Medulla oblongata (tissue), 1 donor: ENCODE data around the gene FBXO38.

Experiments
- DNase-seq: peaks from one replicate; pipeline ENCODE4 v3.0.0-alpha.2; 2015; ENCODE audit errors: extremely low spot score

Gene FBXO38

DNA sequence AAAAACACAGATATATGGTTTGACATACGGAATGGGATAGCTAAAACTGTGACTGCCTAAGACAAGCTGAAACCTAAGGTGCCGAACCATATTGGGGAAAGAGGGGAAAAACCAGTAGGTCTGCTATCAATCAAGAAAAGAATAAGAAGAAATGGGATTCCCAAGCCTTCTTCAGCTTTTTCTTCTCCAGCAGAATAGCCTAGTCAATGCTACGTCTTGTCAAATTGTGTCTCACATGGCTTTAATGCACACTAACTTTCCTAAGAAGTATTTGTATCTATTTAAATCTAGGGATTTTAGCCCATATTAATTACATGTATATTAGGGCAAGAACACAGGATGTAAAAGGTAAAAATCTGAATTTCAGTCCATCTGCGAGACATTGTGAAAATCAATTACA, 797 bp upstream of the FBXO38 start:
- DNase-seq: peak; percentile 36

DNA sequence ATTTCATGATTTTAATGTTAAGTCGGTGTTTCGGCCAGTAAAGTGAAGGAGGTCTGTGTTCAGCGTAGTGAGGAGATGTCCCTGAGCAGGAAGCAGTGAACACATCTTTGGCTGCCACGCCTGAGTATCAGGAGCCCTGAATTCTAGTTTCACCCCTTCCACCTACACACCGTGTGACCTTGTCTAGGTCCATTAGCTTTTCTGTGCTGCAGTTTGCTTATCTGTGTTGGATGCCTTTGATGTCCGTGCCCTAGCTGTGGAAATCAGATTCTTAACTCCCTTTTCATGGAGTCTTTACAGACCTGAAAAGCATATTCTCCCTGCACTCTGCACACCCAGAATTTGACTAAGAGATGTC, 601 bp downstream of the FBXO38 start:
- no peak for DNase-seq

DNA sequence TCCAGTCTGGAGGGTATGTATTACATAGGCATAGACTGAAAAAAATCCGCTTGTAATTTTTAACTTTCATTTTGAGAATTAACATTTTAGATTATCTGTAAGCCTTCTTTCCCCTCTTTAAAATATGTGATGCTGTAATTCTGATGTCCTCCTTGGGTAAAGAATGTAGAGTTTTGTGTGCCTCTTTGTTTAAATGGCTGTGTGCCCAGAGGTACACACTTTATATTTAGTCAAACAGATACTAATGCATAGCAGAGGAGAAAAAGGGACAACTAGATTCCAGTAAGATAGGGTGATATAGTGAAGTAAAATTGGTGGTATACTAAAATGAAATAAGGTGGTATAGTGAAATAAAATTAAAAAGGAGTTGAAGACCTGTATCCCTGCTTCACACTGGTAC, 1.3 kb downstream of the FBXO38 start:
- no peak for DNase-seq

DNA sequence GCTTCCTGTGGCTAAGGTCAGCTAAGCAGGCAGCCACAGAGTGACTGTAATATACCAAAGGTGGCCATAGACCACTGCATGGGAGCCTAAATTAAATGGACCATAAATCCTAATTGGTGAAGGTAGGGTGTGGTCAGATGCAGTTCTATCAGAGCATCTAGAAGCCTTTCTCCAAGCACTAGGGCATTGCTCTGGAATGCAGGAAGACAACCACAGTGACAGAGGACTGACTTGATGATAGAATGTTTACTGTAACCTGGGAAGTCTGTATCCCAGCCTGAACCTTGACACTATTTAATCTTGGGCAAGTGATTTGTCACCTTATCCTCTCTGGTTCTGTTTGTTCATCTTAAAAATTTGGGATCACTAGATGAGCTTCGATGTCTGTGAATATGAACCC, 2.3 kb downstream of the FBXO38 start:
- DNase-seq: no peak

DNA sequence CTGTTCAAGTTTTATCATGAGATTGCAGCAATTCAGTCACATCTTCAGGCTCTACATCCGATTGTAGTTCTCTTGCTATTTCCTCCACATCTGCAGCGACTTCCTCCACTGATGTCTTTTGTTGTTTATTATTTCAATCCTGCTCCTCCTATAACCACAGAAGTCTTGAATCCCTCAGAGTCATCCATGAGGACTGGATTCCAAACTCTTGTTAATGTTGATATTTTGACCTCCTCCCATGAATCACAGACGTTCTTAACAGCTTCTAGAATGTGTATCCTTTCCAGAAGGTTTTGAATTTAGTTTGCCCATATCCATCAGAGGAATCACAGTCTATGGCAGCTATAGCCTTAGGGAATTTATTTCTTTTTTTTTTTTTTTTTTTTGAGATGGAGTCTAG, 3.6 kb downstream of the FBXO38 start:
- DNase-seq: no peak

DNA sequence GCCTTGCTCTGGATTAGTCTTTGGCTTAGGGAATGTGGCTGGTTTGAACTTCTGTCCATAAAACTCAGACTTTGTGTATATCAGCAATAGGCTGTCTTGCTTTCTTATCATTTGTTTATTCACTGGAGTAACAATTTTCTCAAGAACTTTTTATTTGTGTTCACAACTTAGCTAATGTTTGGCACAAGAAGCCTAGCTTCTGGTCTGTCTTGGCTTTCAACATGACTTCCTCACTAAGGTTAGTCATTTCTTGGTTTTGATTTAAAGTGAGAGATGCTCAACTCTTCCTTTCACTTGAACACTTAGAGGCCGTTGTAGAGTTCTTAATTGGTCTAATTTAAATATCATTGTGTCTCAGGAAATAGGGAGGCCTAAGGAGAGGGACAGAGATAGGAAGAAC, 4.9 kb downstream of the FBXO38 start:
- DNase-seq: no peak

DNA sequence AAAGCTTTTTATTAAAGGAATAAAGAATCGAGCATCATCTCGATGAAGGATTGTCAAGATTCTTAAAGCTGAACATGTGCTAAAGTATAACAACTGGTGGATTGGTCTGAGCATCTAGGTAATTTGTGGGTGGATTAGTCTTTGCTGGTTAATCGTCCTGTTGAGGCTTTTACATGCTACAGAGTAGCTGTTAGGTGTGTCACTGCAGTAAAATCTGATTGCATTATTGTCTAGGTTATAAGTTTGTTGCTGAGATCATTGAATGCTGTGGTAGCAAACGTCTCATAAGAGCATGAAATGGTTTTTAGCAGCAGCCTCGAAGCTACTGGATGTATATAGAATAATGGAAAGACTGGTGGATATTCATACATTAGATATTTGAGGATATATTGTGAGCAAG, 7.2 kb downstream of the FBXO38 start:
- no peak for DNase-seq

DNA sequence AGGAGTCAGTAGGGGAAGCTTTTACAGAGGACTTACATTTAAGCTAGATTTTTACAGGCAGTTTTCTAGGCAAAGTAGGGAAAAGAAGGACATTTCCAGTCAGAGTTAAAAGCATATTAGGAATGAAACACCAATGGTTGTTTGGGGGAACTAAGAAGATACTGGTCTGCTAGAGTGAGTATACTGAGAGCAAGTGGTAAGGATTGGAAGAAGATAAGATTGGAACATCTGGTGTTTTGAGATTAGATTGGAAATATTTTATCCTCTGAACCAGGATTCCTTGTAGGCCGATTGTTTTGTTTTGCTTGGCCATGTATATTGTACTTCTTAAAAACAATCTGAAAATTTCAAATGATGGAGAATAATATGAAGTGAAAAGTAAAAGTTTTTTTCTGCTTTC, 7.7 kb downstream of the FBXO38 start:
- no peak for DNase-seq

DNA sequence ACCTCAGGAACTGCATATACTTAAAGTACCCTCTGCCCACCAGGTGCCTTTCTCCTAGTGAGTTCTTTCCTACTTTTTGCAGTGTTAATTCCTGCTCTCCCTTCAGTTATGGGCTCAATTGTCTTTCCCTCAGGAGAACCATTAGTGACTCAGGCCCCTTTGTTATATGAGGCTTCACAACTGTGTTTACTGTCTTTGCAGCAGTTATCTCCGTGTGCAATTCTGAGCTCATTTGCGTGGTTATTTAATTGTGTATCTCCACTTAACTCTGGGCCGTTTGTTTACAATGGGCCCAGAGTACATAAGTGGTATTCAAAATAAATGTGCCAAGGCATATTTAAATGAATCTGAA, 9.6 kb downstream of the FBXO38 start:
- no peak for DNase-seq

DNA sequence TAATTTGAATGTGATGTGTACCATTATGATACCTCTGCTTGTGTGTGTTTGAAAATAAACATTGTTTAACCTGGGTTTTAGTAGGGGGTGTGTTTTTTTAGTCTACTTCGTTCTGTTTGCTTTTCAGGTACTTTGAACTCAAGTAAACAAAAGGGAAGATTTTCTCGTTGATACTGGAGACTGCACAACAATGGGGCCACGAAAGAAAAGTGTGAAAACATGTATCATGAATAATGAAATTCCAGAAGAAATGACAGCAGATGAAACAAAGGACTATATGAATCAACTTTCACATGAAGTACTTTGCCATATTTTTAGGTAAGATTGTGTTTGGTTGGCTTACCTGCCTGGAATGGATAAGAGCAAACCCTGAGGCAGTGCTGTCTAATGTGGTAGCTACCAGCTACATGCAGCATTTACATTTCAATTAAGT, 10.8 kb downstream of the FBXO38 start:
- no peak for DNase-seq

DNA sequence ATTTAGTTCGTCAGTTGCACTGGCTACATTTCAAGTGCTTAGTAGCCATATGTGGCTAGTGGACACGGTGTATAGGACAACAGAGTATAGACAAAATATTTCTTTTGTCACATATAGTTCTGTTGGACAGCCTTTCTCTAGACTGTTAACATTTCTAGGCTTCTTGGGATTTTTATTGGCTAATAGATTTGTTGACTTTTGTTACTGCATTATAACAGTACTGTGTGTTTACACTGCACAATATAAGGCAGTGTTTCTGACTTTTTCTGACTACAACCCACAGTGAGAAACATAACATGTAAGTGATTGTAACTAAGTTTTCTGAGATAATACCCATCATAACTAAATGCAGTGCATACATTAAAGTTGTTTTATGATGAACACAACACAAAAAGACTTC, 11.3 kb downstream of the FBXO38 start:
- DNase-seq: no peak

DNA sequence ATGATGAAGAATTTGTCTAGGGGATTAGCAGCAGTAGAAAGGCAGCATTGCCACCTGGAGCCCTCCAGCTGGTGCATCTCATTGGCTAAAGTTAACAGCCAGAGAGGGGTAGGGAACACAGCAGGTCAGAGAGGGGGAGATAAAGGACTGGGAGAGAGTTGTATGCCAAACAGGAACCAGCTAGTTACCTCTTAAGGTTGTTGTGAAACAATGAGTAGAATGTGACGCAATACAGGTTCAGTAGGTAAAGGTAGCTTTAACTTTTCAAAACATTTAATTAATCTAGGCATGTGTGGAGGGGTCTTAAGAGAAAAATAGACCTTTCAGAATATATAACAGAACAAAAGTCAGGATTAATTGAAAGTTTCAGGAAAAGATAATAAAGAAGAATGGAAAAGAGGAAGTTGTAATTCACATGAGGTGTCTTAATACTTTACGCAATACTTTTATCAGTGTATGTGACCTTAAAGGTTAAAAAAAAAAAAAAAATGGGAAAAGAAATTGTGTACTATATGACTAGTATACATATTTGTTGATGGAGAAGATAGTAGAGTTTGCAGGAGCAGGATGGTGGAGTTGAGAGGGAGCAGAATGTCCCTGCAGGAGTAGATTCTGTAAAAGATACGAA, 14.3 kb downstream of the FBXO38 start:
- no peak for DNase-seq

DNA sequence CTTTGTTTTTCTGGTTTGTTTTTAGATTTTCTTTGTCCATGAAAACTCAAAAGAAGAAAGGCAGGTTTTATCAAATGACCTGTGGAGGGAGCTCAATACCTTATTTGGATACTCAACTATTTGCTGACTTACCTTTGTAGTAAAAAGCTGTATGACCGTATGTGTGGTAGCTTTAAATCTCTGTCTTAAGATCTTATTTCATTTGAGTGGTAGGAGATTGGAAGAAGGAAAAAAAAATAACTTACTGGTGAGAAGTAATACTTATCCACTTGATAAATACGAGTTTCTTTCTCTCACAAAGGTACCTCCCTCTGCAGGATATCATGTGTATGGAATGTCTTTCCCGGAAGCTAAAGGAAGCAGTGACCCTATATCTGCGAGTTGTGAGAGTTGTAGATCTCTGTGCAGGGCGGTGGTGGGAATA, 15.0 kb downstream of the FBXO38 start:
- no peak for DNase-seq

DNA sequence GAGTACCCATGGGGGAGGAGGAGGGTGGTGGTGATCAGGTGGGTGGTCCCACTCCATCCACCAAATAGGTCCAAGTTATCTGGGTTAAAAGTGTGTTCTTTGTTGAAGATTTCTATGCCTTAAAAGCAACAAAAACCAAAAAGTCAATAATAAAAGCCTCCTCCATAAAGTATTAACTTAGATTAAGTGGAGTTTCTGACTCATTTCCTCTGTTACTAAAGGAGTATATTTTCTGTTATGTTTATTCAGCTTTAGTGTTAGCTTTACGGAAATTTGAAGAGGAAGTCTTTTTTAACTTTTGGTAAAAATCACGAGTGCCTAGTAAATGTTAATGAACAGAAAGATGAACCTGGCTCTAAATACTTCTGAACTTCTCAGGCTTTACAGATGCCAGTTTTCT, 17.8 kb downstream of the FBXO38 start:
- no peak for DNase-seq

DNA sequence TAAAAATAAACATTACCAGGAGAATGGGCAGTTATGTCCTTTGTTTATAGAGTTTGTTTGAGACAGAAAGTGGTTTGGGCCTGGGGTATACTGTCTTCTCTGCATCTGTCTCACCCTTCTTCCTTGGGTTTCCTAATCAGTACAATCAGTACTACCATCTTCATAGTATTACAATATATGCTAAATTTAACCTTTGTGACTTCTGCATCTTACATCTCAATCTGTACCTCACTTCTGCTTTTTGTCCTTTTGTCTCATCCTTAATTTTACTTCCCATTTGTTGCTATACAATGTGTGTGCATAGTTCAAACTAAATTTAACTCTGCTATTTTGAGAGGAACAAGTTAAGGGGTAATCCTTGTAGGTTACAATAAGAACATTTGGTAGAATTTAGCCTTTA, 19.6 kb downstream of the FBXO38 start:
- peak; percentile 28 for DNase-seq

DNA sequence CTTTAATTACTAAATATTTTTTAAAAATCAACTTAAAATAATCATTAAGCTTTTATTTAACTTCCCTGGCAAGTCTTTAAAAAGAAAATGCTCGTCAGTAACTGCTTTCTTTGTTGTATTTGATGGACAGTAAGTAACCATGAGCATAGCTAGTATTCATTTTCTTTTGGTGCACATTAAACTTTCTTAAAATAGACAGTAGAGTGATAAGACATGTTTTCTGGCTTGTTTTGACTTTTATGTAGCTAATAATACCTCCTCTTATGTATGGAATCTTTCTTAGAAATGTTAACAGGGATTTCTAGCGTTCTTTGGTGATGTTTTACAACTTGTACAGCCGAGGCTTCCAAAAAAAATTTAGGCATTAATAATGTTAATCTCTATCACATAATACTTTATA, 22.6 kb downstream of the FBXO38 start:
- DNase-seq: no peak

DNA sequence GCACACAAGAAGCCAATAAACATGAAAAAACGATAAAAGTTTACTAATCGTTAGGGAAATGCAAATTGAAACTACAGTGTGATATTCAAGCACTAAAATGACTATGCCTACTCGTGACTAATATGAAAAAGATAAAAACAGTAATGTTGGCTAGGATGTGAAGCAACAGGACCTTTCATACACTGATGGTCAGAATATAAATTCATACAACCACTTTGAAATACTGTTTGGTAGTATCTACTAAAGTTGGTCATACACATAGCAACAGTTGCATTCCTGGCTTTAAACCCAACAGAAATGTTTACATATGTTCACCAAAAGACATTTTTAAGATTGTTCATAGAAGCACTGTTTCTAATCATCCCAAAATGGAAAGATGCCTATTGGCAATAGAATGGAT, 24.3 kb downstream of the FBXO38 start:
- DNase-seq: no peak

DNA sequence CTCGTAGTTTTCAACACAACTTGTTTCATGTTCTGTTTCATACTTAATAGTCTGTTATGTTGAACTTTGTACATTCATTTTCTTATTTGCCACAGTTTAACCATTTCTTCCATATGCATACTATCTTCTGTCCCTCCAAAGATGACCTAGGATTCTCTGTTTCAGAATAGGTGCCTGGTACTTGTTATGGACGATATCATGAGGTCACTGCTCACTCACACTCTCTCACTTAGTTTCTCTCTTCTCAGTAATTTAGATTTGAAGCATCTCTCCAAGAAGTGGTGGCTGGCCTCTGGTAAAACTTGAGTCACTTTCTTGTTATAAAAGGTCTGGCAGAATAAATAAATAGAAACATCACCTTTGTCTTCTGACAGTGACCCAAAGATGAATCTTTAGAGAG, 28.4 kb downstream of the FBXO38 start:
- DNase-seq: no peak

DNA sequence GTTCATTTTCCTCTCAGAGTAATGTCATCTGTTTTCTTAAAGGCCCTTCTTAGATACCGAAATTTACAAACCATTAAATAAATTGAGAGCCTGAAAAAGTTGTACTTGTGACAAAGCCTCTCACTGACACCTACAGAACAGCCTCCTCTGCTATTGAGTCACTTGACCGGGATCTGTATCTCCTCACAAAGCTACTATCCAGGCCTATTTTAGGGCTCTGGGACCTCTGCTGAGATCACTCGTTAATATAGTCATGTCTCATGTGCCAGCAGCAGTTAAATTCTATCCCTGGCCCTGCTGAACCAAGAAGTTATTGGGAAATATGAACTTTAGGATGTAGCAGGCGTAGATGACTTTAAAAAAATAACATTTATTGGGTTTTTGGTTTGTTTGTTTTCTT, 31.1 kb downstream of the FBXO38 start:
- DNase-seq: no peak

DNA sequence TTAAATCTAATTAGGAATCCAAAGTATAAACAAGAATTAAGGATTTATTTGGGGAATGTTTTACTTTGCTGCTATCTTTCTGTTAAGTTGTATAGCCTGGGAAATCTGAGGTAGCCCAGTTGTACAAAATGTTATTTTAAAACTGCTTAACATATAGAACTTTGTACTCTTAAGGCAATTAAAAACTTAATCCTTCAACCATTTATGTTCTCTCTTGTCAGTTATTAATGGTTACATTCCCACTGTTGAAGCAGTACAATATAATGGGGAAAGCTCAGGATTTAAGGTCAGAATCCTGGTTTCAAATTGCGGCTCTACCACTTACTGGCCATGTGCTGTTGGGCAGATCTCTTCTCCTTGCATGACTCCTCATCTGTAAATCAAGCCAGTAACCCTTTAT, 32.7 kb downstream of the FBXO38 start:
- no peak for DNase-seq

DNA sequence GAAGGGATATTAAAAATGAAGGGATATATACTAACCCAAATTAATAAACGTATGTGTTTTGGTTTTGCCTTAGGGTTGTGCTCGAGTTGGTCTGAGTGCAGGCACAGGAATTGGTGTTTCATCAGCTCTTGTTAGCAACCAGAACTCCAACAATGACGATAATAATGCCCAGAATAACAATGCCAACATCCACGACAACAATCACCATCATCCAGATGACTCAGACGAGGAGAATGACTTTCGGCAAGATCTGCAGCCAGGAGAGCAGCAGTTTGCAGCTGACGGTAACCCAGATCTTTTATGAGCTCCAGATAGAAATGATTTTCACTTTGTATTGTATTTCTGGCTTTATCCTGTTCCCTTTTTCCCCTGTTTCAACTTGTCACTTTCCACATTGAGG, 33.2 kb downstream of the FBXO38 start:
- no peak for DNase-seq

DNA sequence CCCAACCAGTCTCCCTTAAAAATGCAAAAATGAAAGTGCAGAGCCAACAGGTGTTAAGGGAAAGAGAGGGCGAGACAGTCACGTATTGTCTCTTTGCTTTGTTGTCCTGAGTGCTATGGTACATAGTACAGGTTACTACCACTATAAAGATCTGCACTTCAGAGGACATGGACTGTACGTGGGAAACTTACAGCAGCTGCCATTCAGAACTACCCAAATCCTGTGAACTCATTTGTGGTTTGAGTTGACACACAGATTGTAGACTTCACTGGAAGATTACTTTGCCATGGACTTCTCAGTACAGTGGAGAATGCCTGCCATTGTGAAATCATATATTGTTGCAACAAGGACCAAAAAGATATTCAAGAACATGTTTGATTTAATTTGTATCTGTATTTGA, 34.8 kb downstream of the FBXO38 start:
- no peak for DNase-seq

DNA sequence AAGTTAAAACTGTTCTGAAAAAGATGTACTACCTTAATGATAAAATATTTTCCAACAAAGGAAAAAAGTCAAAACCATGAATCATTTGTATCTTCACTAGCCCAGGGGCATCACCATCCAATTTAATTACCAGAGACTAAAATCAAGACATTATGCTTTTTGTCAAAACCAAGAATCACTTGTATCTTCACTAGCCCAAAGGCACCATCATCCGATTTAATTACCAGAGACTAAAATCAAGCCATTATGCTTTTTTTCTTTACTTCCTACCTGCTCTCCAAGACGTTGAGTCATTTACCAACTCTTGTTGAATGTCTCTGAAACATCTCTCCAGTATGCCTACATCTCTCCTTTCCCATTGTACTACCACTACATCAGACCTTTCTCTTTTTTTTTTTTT, 37.9 kb downstream of the FBXO38 start:
- DNase-seq: no peak

DNA sequence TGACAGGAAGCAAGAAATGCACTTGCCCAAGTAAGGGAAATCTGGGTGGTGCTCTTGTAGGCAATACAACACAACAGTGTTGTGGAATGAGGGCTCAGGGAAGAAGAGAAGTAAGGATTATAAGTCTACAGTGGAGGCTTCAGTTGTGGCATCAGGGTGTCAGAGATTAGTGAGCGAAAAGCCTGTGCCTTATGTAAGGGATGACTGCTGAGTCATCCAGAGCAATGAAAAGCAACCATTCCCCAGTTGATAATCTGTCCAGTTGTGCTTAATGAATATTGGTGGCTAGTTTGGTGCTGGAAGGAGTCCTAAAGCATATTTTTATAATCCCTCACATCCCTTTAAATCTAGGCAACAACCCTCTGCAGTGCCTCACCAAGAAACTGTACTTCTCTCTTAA, 42.0 kb downstream of the FBXO38 start:
- no peak for DNase-seq

DNA sequence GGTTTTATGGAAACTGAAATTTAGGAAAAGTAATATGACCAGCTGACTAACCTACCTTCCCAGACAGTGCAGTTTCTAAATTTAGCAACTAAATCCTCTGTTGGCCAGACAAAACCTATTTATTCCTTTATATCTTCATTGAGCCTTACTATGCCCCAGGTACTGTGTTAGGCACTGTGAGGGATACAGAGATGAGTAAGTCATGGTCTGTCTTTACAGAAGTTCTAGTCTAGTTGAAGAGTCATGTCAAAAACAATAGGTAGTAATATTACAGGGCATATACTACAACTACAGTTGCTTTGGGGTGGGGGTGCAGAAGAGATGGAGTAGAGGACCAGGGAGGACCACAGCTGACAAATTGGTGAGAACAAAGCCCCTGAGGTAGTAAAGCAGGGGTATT, 42.8 kb downstream of the FBXO38 start:
- DNase-seq: no peak
